ENCODE results near the gene SLC45A2.
"Not testable (repeated sequence)": the region's sequence is repeated elsewhere in the genome, so short reads cannot be mapped to it uniquely, and the experiment has no call there.

- not testable (repeated sequence) for TF ChIP-seq RARB (CRISPR knock-in tag; IDR thresholded peaks at IDR 0.05); ARNTL (CRISPR knock-in tag; IDR thresholded peaks at IDR 0.05; ENCODE audit: borderline replicate concordance, low read depth); CREB5 (CRISPR knock-in tag; IDR thresholded peaks at IDR 0.05; ENCODE audit: low read depth); PPARA (CRISPR knock-in tag; IDR thresholded peaks at IDR 0.05; ENCODE audit: borderline replicate concordance); PATZ1 (CRISPR knock-in tag; IDR thresholded peaks at IDR 0.05; ENCODE audit: borderline replicate concordance); BACH2 (CRISPR knock-in tag; IDR thresholded peaks at IDR 0.05; ENCODE audit: borderline replicate concordance); TCF4 (CRISPR knock-in tag; IDR thresholded peaks at IDR 0.05; ENCODE audit: borderline replicate concordance); ZFP30 (CRISPR knock-in tag; IDR thresholded peaks at IDR 0.05); ZFP3 (CRISPR knock-in tag; IDR thresholded peaks at IDR 0.05)
Measured at GRCh38 chr5:34030585-34030984, 46.1 kb upstream of the SLC45A2 start.

Data from SK-N-SH treated with all-trans-retinoic acid at 6 μM for 48 hours (cell line).